GM23248 (cell line): ENCODE data around the gene YTHDF2. TPM values are rescaled to one million over a fixed set of nuclear protein-coding genes. Genes with fewer than 3 reads are reported as not detected.
"Not testable (repeated sequence)": the region's sequence is repeated elsewhere in the genome, so short reads cannot be mapped to it uniquely, and the experiment has no call there.

Experiments used
- DNase-seq: peaks from one replicate; pipeline ENCODE4 v3.0.0-alpha.2; 2015
- H2AFZ ChIP-seq: fragments of 200-600 bp; sonication (generic); 2 replicates; pipeline ENCODE4 v1.6.1; 2016; ENCODE audit warnings: antibody characterized with exemption
- H3F3A ChIP-seq: fragments of 200-600 bp; sonication (generic); 2 replicates; pipeline ENCODE4 v1.6.1; 2016; ENCODE audit warnings: mild to moderate bottlenecking, antibody characterized with exemption, mixed run types; ENCODE audit not compliant: insufficient read depth
- H3K27ac ChIP-seq: fragments of 200-600 bp; sonication (generic); 2 replicates; pipeline ENCODE4 v1.5.1; 2016; ENCODE audit warnings: mild to moderate bottlenecking
- H3K27me3 ChIP-seq: fragments of 200-600 bp; sonication (generic); replicated peaks from 2 replicates; pipeline ENCODE4 v1.6.1; 2016; ENCODE audit warnings: mild to moderate bottlenecking; ENCODE audit not compliant: insufficient read depth
- H3K36me3 ChIP-seq: fragments of 200-600 bp; sonication (generic); 2 replicates; pipeline ENCODE4 v1.6.1; 2016; ENCODE audit warnings: low read depth, mild to moderate bottlenecking
- H3K4me1 ChIP-seq: fragments of 200-600 bp; sonication (generic); 2 replicates; pipeline ENCODE4 v1.6.1; 2016; ENCODE audit warnings: mild to moderate bottlenecking; ENCODE audit not compliant: insufficient read depth
- H3K4me2 ChIP-seq: fragments of 200-600 bp; sonication (generic); one replicate; pipeline ENCODE4 v1.6.1; 2016; ENCODE audit warnings: mild to moderate bottlenecking; ENCODE audit not compliant: unreplicated experiment
- H3K4me3 ChIP-seq: fragments of 200-600 bp; sonication (generic); 2 replicates; pipeline ENCODE4 v1.5.1; 2016; ENCODE audit warnings: mild to moderate bottlenecking
- H3K79me2 ChIP-seq: fragments of 200-600 bp; sonication (generic); 2 replicates; pipeline ENCODE4 v1.6.1; 2016; ENCODE audit warnings: mild to moderate bottlenecking; ENCODE audit not compliant: insufficient read depth
- H3K9ac ChIP-seq: fragments of 200-600 bp; sonication (generic); 2 replicates; pipeline ENCODE4 v1.6.1; 2016; ENCODE audit warnings: mild to moderate bottlenecking
- H3K9me2 ChIP-seq: fragments of 200-600 bp; sonication (generic); 2 replicates; pipeline ENCODE4 v1.6.1; 2016; ENCODE audit warnings: mixed run types, mild to moderate bottlenecking, moderate library complexity; ENCODE audit not compliant: insufficient read depth
- H3K9me3 ChIP-seq: fragments of 200-600 bp; sonication (generic); one replicate; pipeline ENCODE4 v1.6.1; 2017; ENCODE audit warnings: low read depth
- H4K20me1 ChIP-seq: fragments of 200-600 bp; sonication (generic); 2 replicates; pipeline ENCODE4 v1.6.0; 2016; ENCODE audit not compliant: insufficient read depth
- EZH2 ChIP-seq: fragments of 200-600 bp; sonication (generic); IDR thresholded peaks from 2 replicates; pipeline ENCODE4 v1.6.1; 2018; ENCODE audit warnings: antibody characterized with exemption, mild to moderate bottlenecking; ENCODE audit not compliant: insufficient read depth, poor library complexity, severe bottlenecking
- EZH2phosphoT487 ChIP-seq: fragments of 200-600 bp; sonication (generic); IDR thresholded peaks from 2 replicates; pipeline ENCODE4 v1.6.1; 2018; ENCODE audit warnings: antibody characterized with exemption, moderate library complexity, mild to moderate bottlenecking, low read depth; ENCODE audit not compliant: insufficient read depth
- WGBS, 2 experiments: methylation state at CpG; one replicate each; pipeline ENCODE4 v1.1.6; 2015 to 2017; ENCODE audit warnings: low lambda C conversion rate in 2 of 2, low coverage in 1 of 2; ENCODE audit errors: missing lambda C conversion rate in 2 of 2; 5-methylcytosine and 5-hydroxymethylcytosine counted together
- in situ Hi-C: fragments of 300-500 bp; cut with MboI; formaldehyde crosslinking; loops from 2 replicates; pipeline ENCODE4 v1.15.0; 2020
- polyA plus RNA-seq: library from polyadenylated mRNA; unstranded; fragments of >200 nt; fragmentation: Nextera tagmentation; extraction: Ambion mirVana; gene quantifications from 2 replicates; pipeline ENCODE4 v1.2.1, GENCODE V29; 2016
- total RNA-seq: library from RNA; depleted of rRNA; stranded (reverse); fragments of >200 nt; shearing (Covaris generic); gene quantifications from 2 replicates; pipeline ENCODE4 v1.2.3, GENCODE V29; 2014

Gene YTHDF2
- total and polyA plus RNA-seq, 2 experiments from 2014 or later = 51.9 to 80.2 TPM

- Histone ChIP-seq H3K27ac (no peak overlapping the region), H3K36me3 (peaks cover 16% of the 10 kb centered on the region), H4K20me1 (peaks cover 9% of the 10 kb centered on the region), H3K9me3 (no peaks in the 10 kb centered on the region), H3K79me2 (peaks cover 98% of the 10 kb centered on the region), H3K4me3 (no peak overlapping the region), H3K27me3 (no peaks in the 10 kb centered on the region), H2AFZ (no peak overlapping the region), H3K9me2 (no peaks in the 10 kb centered on the region), H3K4me2 (no peak overlapping the region), H3K4me1 (no peaks in the 10 kb centered on the region), H3F3A (no peaks in the 10 kb centered on the region), H3K9ac (no peak overlapping the region)
- no peak for DNase-seq
- TF ChIP-seq EZH2 (no peak), EZH2phosphoT487 (no peak)
- in situ Hi-C loops = no loop called here
- WGBS, 2 experiments = 99 to 100% methylated on average over 2 of the region's 2 CpGs
Measured at GRCh38 chr1:28766532-28767183, 29.9 kb downstream of the YTHDF2 start.

DNA sequence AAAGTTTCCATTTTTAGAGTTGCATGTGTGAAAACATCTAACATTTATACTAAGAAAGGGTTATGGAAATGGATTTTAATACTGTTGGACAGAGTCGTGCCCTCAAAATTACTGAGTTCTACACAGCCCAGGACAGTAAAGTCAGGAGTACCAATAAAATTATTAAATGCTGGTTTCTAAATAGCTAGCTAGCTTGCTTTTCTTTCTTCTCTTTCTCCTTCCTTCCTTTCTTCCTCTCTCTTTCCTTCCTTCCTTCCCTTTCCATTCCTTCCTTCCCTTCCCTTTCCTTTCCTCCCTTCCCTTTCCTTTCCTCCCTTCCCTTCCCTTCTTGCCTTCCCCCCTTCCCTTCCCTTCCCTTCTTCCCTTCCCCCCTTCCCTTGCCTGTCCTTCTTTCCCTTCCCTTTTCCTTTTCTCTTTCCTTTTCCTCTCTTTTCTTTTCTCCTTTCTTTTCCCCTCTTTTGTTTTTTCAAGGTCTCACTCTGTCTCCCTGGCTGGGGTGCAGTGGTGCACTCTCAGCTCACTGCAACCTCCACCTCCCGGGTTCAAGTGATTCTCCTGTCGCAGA is 33.9 kb downstream of the YTHDF2 start:
- H3K36me3 ChIP-seq = peaks cover 20% of the 10 kb centered on the region
- no peak for DNase-seq

DNA sequence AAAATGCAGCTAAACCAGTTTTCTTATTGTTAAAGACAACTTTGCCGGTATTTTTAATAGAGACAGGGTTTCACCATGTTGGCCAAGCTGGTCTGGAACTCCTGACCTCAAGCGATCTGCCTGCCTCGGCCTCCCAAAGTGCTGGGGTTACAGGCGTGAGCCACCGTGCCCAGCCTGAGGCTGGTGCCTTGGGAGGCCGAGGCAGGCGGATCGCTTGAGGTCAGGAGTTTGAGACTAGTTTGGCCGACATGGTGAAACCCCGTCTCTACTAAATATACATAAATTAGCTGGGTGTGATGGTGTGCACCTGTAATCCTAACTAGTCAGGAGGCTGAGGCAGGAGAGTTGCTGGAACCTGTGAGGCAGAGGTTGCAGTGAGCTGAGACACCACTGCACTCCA is 35.2 kb downstream of the YTHDF2 start:
- H3K4me1 ChIP-seq, H3K27me3 ChIP-seq, H3K4me3 ChIP-seq, H3K9ac ChIP-seq, H3F3A ChIP-seq, H3K9me2 ChIP-seq, DNase-seq, in situ Hi-C loops, H3K4me2 ChIP-seq, H4K20me1 ChIP-seq, H3K9me3 ChIP-seq, H2AFZ ChIP-seq, H3K27ac ChIP-seq: not testable (repeated sequence)
- Histone ChIP-seq H3K36me3 (peaks cover 20% of the 10 kb centered on the region), H3K79me2 (peaks cover 70% of the 10 kb centered on the region)
- 97 to 99% methylated on average over 10 of the region's 10 CpGs for WGBS, 2 experiments

More for the DNA sequence above, 33.9 kb downstream of the YTHDF2 start:
- TF ChIP-seq EZH2phosphoT487 (no peak), EZH2 (no peak)
- H3K4me2 ChIP-seq = no peak overlapping the region
- H3K27ac ChIP-seq = no peak overlapping the region
- H3K9me2 ChIP-seq = no peaks in the 10 kb centered on the region
- no peaks in the 10 kb centered on the region for H3K9me3 ChIP-seq
- no peaks in the 10 kb centered on the region for H3K4me1 ChIP-seq
- H3K27me3 ChIP-seq = no peaks in the 10 kb centered on the region
- 98% methylated on average over 3 of the region's 3 CpGs for WGBS, 2 experiments
- in situ Hi-C loops = no loop called here
- H2AFZ ChIP-seq = no peak overlapping the region
- H3K9ac ChIP-seq = no peak overlapping the region
- no peaks in the 10 kb centered on the region for H3F3A ChIP-seq
- peaks cover 9% of the 10 kb centered on the region for H4K20me1 ChIP-seq
- no peak overlapping the region for H3K4me3 ChIP-seq
- H3K79me2 ChIP-seq = peaks cover 82% of the 10 kb centered on the region

GRCh38 chr1:28773105-28773504 is 36.4 kb downstream of the YTHDF2 start:
- no peaks in the 10 kb centered on the region for H3K9me3 ChIP-seq
- H3F3A ChIP-seq = no peaks in the 10 kb centered on the region
- H3K4me3 ChIP-seq = no peak overlapping the region
- no peak overlapping the region for H3K27ac ChIP-seq
- no peak for DNase-seq
- WGBS, 2 experiments = 67 to 71% methylated on average over 3 of the region's 3 CpGs
- no peaks in the 10 kb centered on the region for H4K20me1 ChIP-seq
- TF ChIP-seq EZH2phosphoT487 (no peak), EZH2 (no peak)
- H3K4me2 ChIP-seq = no peak overlapping the region
- H3K27me3 ChIP-seq = no peaks in the 10 kb centered on the region
- H3K79me2 ChIP-seq = peaks cover 58% of the 10 kb centered on the region
- no peak overlapping the region for H3K9ac ChIP-seq
- H3K9me2 ChIP-seq = no peaks in the 10 kb centered on the region
- peaks cover 20% of the 10 kb centered on the region for H3K36me3 ChIP-seq
- H2AFZ ChIP-seq = no peak overlapping the region
- H3K4me1 ChIP-seq = no peaks in the 10 kb centered on the region
- in situ Hi-C loops = no loop called here
